Loucy (cell line): ENCODE data around the gene MOGAT3.

Experiments
- H2AFZ ChIP-seq: fragments of 200-600 bp; sonication (generic); 2 replicates; pipeline ENCODE4 v1.6.0; 2016; ENCODE audit warnings: antibody characterized with exemption, mild to moderate bottlenecking, low read length, moderate library complexity
- H3F3A ChIP-seq: fragments of 200-600 bp; 2 replicates; pipeline ENCODE4 v1.6.0; 2016; ENCODE audit warnings: antibody characterized with exemption, low read depth, mild to moderate bottlenecking
- H3K27me3 ChIP-seq: fragments of 200-600 bp; sonication (generic); 2 replicates; pipeline ENCODE4 v1.6.1; 2014; ENCODE audit warnings: low read length, mild to moderate bottlenecking; ENCODE audit not compliant: insufficient read depth, poor library complexity, severe bottlenecking
- H3K36me3 ChIP-seq: fragments of 200-600 bp; sonication (generic); 2 replicates; pipeline ENCODE4 v1.6.1; 2016; ENCODE audit warnings: low read length; ENCODE audit not compliant: insufficient read depth
- H3K4me1 ChIP-seq: fragments of 200-600 bp; sonication (generic); 2 replicates; pipeline ENCODE4 v1.5.1; 2014; ENCODE audit warnings: low read length, mild to moderate bottlenecking; ENCODE audit not compliant: insufficient read depth, poor library complexity, severe bottlenecking
- H3K4me2 ChIP-seq: fragments of 200-600 bp; sonication (generic); 2 replicates; pipeline ENCODE4 v1.6.0; 2014; ENCODE audit warnings: antibody characterized with exemption, low read length, low read depth, mild to moderate bottlenecking; ENCODE audit not compliant: poor library complexity, severe bottlenecking
- H3K4me3 ChIP-seq: fragments of 200-600 bp; sonication (generic); 2 replicates; pipeline ENCODE4 v1.5.1; 2014; ENCODE audit warnings: low read length, mild to moderate bottlenecking, mixed read lengths; ENCODE audit not compliant: poor library complexity, severe bottlenecking
- H3K79me2 ChIP-seq: fragments of 200-600 bp; sonication (generic); 2 replicates; pipeline ENCODE4 v1.6.1; 2014; ENCODE audit warnings: low read length; ENCODE audit not compliant: insufficient read depth
- H3K9ac ChIP-seq: fragments of 200-600 bp; sonication (generic); 2 replicates; pipeline ENCODE4 v1.6.0; 2014; ENCODE audit warnings: mild to moderate bottlenecking, low read depth, low read length, moderate library complexity; ENCODE audit not compliant: poor library complexity, severe bottlenecking
- H3K9me2 ChIP-seq: fragments of 200-600 bp; sonication (generic); replicated peaks from 2 replicates; pipeline ENCODE4 v1.6.1; 2016; ENCODE audit warnings: low read depth, low read length, mixed read lengths
- H3K9me3 ChIP-seq: fragments of 200-600 bp; sonication (generic); 2 replicates; pipeline ENCODE4 v1.6.1; 2014; ENCODE audit warnings: mild to moderate bottlenecking, antibody characterized with exemption, low read length, low read depth; ENCODE audit not compliant: insufficient read depth
- H4K20me1 ChIP-seq: fragments of 200-600 bp; sonication (generic); 2 replicates; pipeline ENCODE4 v1.6.0; 2014; ENCODE audit warnings: antibody characterized with exemption, low read length, mild to moderate bottlenecking; ENCODE audit not compliant: insufficient read depth, poor library complexity, severe bottlenecking
- CTCF ChIP-seq: fragments of 200-600 bp; sonication (generic); conservative IDR thresholded peaks from 2 replicates; pipeline ENCODE4 v1.5.1; 2014; ENCODE audit warnings: mild to moderate bottlenecking, antibody characterized with exemption, low read length
- EZH2phosphoT487 ChIP-seq: fragments of 200-600 bp; IDR thresholded peaks from 2 replicates; pipeline ENCODE4 v1.6.1; 2018; ENCODE audit warnings: antibody characterized with exemption, mild to moderate bottlenecking, moderate library complexity, borderline replicate concordance

Gene MOGAT3

GRCh38 chr7:101241443-101242349 lies 40.9 kb upstream of the MOGAT3 start:
- Histone ChIP-seq H3K4me2 (no peak overlapping the region), H3F3A (no peaks in the 10 kb centered on the region), H3K27me3 (no peaks in the 10 kb centered on the region), H3K79me2 (peaks cover 39% of the 10 kb centered on the region), H3K9me3 (no peaks in the 10 kb centered on the region), H3K4me1 (peaks cover 7% of the 10 kb centered on the region), H3K9ac (peak overlapping the region; percentile 47), H3K36me3 (no peaks in the 10 kb centered on the region), H3K4me3 (no peak overlapping the region), H2AFZ (no peak overlapping the region), H4K20me1 (peaks cover 19% of the 10 kb centered on the region), H3K9me2 (no peaks in the 10 kb centered on the region)
- no peak for TF ChIP-seq CTCF
- TF ChIP-seq EZH2phosphoT487: no peak

GRCh38 chr7:101241015-101241363 lies 40.2 kb upstream of the MOGAT3 start:
- H3K4me2 ChIP-seq: no peak overlapping the region

GRCh38 chr7:101240226-101241014 lies 39.6 kb upstream of the MOGAT3 start:
- Histone ChIP-seq H3F3A (no peaks in the 10 kb centered on the region), H3K36me3 (no peaks in the 10 kb centered on the region), H3K4me3 (no peak overlapping the region), H3K79me2 (peaks cover 27% of the 10 kb centered on the region), H3K4me1 (peaks cover 7% of the 10 kb centered on the region), H3K9me3 (no peaks in the 10 kb centered on the region), H3K27me3 (no peaks in the 10 kb centered on the region), H4K20me1 (peaks cover 13% of the 10 kb centered on the region), H3K9ac (no peak overlapping the region), H3K4me2 (no peak overlapping the region), H3K9me2 (no peaks in the 10 kb centered on the region), H2AFZ (no peak overlapping the region)
- TF ChIP-seq EZH2phosphoT487: no peak
- TF ChIP-seq CTCF: no peak

More at GRCh38 chr7:101241015-101241363, 40.2 kb upstream of the MOGAT3 start:
- peaks cover 7% of the 10 kb centered on the region for H3K4me1 ChIP-seq
- no peak overlapping the region for H3K4me3 ChIP-seq
- no peak overlapping the region for H3K9ac ChIP-seq
- H3K9me2 ChIP-seq: no peaks in the 10 kb centered on the region
- peaks cover 33% of the 10 kb centered on the region for H3K79me2 ChIP-seq
- H3K36me3 ChIP-seq: no peaks in the 10 kb centered on the region
- TF ChIP-seq EZH2phosphoT487 (no peak), CTCF (no peak)
- no peaks in the 10 kb centered on the region for H3F3A ChIP-seq
- no peaks in the 10 kb centered on the region for H3K9me3 ChIP-seq
- H4K20me1 ChIP-seq: peaks cover 19% of the 10 kb centered on the region
- no peak overlapping the region for H2AFZ ChIP-seq
- H3K27me3 ChIP-seq: no peaks in the 10 kb centered on the region
